Activated naive CD8-positive, alpha-beta T cell treated with anti-CD3 and anti-CD28 coated beads for 36 hours (primary cell): ENCODE data around the gene ABAT. TPM values are rescaled to one million over a fixed set of nuclear protein-coding genes. Genes with fewer than 3 reads are reported as not detected.

ENCODE experiments used
- DNase-seq: peaks from one replicate; pipeline ENCODE4 v3.0.0; 2021
- H3K27ac Mint-ChIP-seq: one replicate; pipeline ENCODE4 v1.8.0; 2022; ENCODE audit warnings: mild to moderate bottlenecking, moderate library complexity, mixed read lengths
- H3K27me3 Mint-ChIP-seq: one replicate; pipeline ENCODE4 v1.8.0; 2022; ENCODE audit warnings: mild to moderate bottlenecking, mixed read lengths
- H3K36me3 Mint-ChIP-seq: one replicate; pipeline ENCODE4 v1.8.0; 2021; ENCODE audit warnings: mild to moderate bottlenecking, mixed read lengths
- H3K4me1 Mint-ChIP-seq: one replicate; pipeline ENCODE4 v1.8.0; 2021; ENCODE audit warnings: mixed read lengths
- H3K4me3 Mint-ChIP-seq: one replicate; pipeline ENCODE4 v1.8.0; 2022; ENCODE audit warnings: mild to moderate bottlenecking, moderate library complexity, mixed read lengths
- H3K9me3 Mint-ChIP-seq: one replicate; pipeline ENCODE4 v1.8.0; 2022; ENCODE audit warnings: mixed read lengths
- total RNA-seq, 2 experiments: library from RNA; stranded (reverse); gene quantifications; one replicate each; pipeline ENCODE4 v1.2.3, GENCODE V29; 2021

Gene ABAT
- total RNA-seq, 2 experiments from 2014 or later, result 4.1 to 4.8 TPM

DNA sequence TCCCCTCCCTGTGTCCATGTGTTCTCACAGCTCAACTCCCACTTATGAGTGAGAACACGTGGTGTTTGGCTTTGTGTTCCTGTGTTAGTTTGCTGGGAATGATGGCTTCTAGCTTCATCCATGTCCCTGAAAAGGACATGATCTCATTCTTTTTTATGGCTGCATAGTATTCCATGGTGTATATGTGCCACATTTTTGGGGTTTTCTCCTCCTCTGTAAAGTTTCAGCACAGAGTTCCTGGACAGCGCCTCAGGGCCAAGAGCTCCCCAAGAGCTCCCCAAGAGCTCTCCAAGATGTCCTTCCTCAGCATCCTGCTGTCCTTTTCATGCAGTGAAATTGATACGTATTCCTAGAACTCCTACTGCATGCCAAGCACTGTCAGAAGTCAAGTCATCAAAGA lies 6.9 kb upstream of the ABAT start:
- no peak overlapping the region for H3K4me3 Mint-ChIP-seq
- no peaks in the 10 kb centered on the region for H3K4me1 Mint-ChIP-seq
- H3K27me3 Mint-ChIP-seq, result no peaks in the 10 kb centered on the region
- DNase-seq, result no peak
- no peak overlapping the region for H3K27ac Mint-ChIP-seq
- no peaks in the 10 kb centered on the region for H3K9me3 Mint-ChIP-seq
- H3K36me3 Mint-ChIP-seq, result peaks cover 2% of the 10 kb centered on the region

DNA sequence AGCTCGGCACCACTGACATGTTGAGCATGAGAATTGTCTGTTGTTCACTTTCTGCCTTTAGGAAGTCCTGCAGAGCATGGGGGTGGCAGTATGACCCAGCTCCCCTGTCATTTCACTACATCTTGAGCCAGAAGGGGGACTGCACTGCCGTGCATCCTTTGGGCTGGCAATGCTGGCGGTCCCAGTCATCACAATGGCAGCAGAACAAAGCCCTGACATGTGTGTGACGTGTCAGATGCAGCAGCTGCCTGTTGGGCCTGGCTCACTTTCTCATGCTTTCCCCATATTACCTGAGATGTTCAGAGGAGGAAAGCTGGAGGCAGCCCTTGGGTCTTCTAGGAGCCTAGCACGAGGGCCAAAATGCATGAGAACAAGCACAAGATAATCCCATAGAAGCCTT lies 6.3 kb upstream of the ABAT start:
- no peak overlapping the region for H3K27ac Mint-ChIP-seq
- no peak for DNase-seq
- H3K4me3 Mint-ChIP-seq, result no peak overlapping the region
- H3K4me1 Mint-ChIP-seq, result no peaks in the 10 kb centered on the region
- H3K36me3 Mint-ChIP-seq, result peaks cover 2% of the 10 kb centered on the region
- no peaks in the 10 kb centered on the region for H3K27me3 Mint-ChIP-seq
- no peaks in the 10 kb centered on the region for H3K9me3 Mint-ChIP-seq

DNA sequence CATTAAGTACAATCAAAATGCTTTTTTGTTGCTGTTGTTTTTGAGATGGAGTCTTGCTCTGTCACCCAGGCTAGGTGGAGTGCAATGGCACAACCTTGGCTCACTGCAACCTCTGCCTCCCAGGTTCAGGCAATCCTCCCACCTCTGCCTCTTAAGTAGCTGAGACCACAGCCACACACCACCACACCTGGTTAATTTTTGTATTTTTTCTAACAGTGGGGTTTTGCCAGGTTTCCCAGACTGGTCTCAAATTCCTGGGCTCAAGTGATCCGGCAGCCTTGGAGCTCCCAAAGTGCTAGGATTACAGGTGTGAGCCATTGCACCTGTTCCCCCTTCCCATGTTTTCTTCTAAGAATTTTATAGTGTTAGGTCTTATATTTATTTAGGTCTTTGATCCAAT lies 4.9 kb upstream of the ABAT start:
- no peak for DNase-seq
- Mint-ChIP-seq H3K27ac (no peak overlapping the region), H3K9me3 (no peaks in the 10 kb centered on the region), H3K4me1 (no peaks in the 10 kb centered on the region), H3K36me3 (peaks cover 2% of the 10 kb centered on the region), H3K4me3 (no peak overlapping the region), H3K27me3 (no peaks in the 10 kb centered on the region)

DNA sequence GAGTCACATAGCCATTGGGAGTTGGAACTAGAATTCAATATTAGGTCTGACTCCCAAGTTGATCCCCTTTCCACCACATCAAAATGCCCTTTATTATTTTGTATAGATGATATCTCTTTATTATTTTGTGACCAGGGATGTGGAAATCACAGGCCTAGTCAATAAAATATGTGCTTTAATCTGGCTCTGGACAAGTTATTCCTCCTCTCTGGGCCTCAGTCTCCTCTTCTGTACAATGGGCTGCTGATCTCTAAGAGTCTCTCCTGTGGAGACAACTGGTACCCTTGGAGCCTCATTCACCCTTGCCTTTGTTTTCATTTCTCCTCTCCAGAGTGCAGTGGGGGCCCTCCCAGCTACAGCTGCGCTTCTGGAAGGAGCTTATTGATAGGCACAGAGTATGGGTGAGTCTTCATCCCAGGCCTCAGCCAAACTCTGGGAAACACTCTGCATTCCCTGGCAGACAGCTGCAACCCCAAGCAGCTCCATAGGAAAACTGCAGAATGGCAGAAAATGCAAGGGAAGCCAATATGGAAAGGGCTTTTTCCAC lies 4.3 kb upstream of the ABAT start:
- no peak for DNase-seq
- Mint-ChIP-seq H3K4me3 (no peak overlapping the region), H3K4me1 (peaks cover 4% of the 10 kb centered on the region), H3K27ac (no peak overlapping the region), H3K9me3 (no peaks in the 10 kb centered on the region), H3K27me3 (no peaks in the 10 kb centered on the region), H3K36me3 (peaks cover 2% of the 10 kb centered on the region)

DNA sequence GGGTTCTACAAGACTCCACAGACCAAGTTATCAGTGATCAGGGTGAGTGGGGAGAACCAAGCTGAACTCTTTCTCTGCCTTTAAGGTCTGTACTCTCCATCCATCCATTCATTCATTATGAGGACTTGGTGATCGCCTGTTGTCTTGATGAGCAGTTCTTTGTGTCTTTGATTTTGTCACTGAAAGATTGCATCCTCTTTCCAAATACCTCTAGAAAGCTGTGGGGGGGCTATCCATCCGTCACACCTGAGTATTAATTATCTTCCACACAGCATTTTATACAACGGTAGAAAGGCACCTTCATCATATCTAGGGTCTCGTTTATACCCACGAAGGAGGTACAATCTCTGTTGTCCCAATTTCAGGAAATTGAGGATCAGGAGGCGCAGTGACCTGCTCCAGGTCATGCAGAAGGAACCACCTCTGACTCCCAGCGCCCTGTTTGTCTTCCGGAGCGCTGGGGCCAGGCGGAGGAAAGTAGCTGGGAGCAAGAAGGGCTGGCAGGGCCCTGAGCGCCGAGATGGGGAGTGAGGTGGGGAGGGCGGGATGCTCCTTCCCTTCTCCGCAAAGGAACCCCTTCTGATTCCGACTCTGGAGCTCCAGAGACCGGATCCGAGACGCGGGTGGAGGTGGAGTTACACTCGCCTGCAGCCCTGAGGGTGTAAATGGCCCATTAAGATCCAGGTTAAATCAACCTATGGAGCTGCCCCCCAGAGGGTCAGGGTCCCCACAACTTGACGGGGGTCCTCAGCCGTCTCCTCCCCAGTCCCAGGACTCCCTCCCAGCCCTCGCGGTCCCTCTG lies 605 bp upstream of the ABAT start:
- H3K4me1 Mint-ChIP-seq, result peaks cover 14% of the 10 kb centered on the region
- no peak overlapping the region for H3K27ac Mint-ChIP-seq
- peak overlapping the region; percentile 88 for H3K4me3 Mint-ChIP-seq
- H3K9me3 Mint-ChIP-seq, result no peaks in the 10 kb centered on the region
- no peak for DNase-seq
- H3K27me3 Mint-ChIP-seq, result no peaks in the 10 kb centered on the region
- peaks cover 5% of the 10 kb centered on the region for H3K36me3 Mint-ChIP-seq

DNA sequence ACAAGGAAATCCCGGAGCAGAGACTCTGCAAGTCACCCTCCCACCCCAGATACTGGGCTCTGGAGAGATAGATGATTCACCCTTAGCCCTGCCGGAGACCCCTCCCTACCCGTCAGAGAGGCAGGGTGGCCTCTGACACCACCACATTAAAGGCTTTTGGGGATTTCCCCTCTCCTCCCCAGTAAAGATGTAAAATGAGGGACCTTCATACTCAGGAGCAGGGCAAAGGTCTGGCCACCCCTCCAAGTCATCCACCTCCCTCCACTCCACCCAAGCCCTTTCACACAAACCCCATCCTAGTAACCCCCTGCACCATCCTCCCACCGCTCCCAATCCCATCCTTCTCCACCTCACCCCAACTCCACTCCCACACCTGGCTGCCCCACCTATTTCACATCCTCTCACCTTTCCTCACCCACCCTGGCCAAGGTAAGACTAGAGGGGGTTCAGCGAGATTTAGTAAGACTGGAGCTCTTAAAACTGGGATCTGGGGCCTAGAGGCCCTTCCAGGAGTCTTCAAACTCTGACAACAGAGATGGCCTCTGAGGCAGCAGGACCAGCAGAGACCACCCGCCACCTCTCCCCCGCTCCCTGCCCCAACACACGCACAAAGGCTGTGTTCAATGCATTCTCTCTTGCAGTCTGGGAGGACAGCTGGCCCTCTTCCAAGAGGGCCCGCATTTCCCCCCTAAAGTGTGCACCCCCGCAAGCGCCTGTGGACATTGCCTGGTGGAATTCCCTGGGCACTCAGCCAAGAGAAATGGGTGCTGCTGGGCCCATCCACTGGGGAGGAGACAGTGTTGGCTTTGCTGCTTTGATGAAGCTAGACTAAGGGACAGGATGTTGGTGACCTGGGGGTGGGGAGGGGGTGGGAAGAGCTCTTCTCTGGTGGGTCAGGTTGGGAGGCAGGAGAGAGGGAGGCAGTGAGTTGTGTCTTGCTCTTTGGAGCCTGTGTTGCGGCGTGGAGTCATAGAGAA lies 1.1 kb downstream of the ABAT start:
- Mint-ChIP-seq H3K36me3 (peaks cover 15% of the 10 kb centered on the region), H3K27me3 (no peaks in the 10 kb centered on the region), H3K27ac (peak overlapping the region; percentile 85), H3K4me1 (peaks cover 14% of the 10 kb centered on the region), H3K4me3 (peak overlapping the region; percentile 88), H3K9me3 (peaks cover 8% of the 10 kb centered on the region)
- peak; percentile 74 for DNase-seq

DNA sequence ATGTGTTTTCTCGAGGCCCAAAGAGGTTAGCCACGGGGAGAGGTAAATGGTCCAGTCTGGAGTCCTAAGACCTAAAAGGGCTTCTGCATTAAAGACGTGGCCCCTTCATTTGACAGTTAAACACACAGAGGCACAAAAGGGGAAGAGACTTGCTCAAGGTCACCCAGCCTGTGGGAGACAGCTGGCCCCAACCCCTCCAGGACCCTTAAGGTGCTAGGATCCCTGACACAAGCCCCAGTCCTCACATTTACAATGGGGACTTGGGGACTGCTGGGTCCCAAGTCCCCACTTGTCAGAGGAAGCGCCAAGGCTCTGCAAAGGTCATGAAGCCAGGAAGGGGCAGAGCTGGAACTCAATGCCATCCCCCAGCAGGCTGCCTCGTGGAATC lies 1.7 kb downstream of the ABAT start:
- peaks cover 14% of the 10 kb centered on the region for H3K4me1 Mint-ChIP-seq
- H3K36me3 Mint-ChIP-seq, result peaks cover 15% of the 10 kb centered on the region
- H3K27ac Mint-ChIP-seq, result no peak overlapping the region
- DNase-seq, result no peak
- peaks cover 8% of the 10 kb centered on the region for H3K9me3 Mint-ChIP-seq
- no peak overlapping the region for H3K4me3 Mint-ChIP-seq
- no peaks in the 10 kb centered on the region for H3K27me3 Mint-ChIP-seq

DNA sequence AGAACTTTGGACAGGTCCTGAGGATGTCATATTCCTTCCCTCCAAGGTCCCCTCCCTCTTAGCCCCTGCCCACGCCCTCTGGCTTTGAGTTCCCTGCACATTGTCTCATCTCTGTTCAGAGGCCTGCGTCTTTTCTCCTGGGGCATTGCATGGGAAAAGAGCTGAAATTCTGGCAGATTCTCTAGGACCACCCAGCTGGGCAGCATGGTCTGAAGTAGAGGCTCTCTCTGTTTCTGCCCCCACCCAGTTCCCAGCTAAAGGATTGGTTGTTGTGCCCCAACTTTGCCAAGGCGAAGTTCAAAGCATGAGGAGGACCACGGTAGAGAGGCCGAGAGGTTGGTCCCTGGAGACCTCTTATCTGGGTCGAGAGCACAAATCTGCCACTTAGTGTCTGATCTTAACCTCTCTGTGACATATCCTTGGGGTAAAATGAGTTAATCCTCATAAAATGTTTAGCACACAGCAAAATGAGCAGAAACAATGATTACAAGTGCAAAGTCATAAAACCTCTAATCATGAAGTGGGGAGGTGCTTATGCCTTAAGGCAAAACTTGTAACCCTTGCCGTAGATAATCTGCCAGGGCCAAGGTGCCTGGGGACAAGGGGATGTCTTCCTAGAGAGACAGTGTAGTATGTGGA lies 2.4 kb downstream of the ABAT start:
- Mint-ChIP-seq H3K27me3 (no peaks in the 10 kb centered on the region), H3K4me3 (no peak overlapping the region), H3K4me1 (peaks cover 14% of the 10 kb centered on the region), H3K9me3 (peaks cover 8% of the 10 kb centered on the region), H3K27ac (no peak overlapping the region), H3K36me3 (peaks cover 15% of the 10 kb centered on the region)
- DNase-seq, result no peak

DNA sequence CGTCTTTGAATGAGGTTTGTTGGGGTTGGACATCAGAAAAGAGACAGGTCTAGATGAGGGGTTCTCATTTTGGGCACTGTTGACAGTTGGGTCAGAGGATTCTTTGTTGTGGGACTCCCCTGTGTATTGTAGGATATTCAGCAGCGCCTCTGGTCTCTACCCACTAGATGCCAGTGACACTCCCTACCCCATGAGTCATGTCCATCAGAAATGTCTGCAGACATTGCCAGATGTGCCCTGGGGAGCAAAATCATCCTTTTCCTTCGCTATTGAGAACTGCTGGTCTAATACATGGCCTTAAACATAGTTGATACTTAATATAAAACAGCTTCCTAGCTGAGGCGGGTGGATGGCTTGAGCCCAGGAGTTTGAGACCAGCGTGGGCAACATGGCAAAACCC lies 3.1 kb downstream of the ABAT start:
- Mint-ChIP-seq H3K36me3 (peaks cover 15% of the 10 kb centered on the region), H3K4me1 (peaks cover 14% of the 10 kb centered on the region), H3K27me3 (no peaks in the 10 kb centered on the region), H3K9me3 (peaks cover 8% of the 10 kb centered on the region), H3K4me3 (no peak overlapping the region), H3K27ac (no peak overlapping the region)
- DNase-seq, result no peak

DNA sequence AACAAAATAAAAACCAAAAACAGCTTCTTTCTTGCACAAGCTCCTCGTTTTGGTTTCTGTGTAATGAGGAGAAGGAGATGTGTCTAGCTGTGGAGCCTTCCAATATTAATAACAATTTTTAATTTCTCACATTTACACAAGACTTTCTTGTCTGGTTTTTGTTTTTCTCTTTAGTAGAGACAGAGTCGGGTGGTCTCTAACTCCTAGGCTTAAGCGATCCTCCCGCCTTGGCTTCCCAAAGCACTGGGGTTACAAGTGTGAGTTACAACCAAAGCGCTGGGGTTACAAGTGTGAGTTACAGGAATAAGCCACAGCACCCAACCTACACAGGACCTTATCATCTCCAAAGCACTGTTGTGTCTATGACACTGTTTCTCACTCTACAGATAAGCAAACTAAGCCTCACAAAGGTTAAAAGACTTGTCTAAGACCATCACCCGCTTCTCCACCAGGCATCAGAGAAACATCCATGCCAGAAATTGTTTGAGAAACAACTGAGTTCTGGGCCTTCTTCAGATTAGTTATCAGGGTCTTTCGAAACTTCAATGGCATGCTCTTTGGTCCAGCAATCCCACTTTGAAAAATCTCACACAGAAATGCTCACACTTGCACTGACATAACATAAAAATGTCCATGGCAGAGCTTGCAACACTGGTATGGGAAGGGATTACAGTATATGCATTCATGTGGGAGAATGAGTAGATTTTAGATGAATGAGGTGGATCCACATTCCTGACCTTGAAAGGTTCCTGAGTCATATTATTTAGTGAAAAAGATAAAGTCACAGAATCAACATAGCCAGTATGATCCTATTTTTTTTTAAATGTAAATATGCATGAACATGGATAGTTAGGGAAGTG lies 3.9 kb downstream of the ABAT start:
- H3K27me3 Mint-ChIP-seq, result no peaks in the 10 kb centered on the region
- no peak overlapping the region for H3K27ac Mint-ChIP-seq
- no peak for DNase-seq
- no peak overlapping the region for H3K4me3 Mint-ChIP-seq
- H3K9me3 Mint-ChIP-seq, result peaks cover 8% of the 10 kb centered on the region
- peaks cover 14% of the 10 kb centered on the region for H3K4me1 Mint-ChIP-seq
- peaks cover 15% of the 10 kb centered on the region for H3K36me3 Mint-ChIP-seq

DNA sequence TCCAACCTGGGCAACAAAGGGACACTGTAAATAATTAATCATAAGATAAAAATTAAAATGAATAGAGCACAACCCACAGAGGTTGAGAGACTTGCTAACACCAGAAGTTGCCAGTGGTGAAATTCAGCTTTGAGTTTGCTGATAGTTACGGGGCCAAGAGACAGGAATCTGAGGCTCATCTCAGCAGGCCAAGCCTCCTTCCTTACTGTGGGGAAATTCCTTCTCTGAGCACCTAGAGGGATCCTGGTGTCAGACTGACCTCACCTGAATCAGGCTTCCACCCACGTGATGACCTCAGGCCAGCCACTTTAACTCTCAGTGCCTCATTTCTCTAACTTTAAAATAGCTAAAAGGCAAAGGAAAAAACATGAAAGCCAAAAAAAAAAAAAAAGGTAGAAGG lies 4.7 kb downstream of the ABAT start:
- peaks cover 8% of the 10 kb centered on the region for H3K9me3 Mint-ChIP-seq
- H3K36me3 Mint-ChIP-seq, result peaks cover 15% of the 10 kb centered on the region
- H3K27ac Mint-ChIP-seq, result no peak overlapping the region
- peaks cover 14% of the 10 kb centered on the region for H3K4me1 Mint-ChIP-seq
- no peak overlapping the region for H3K4me3 Mint-ChIP-seq
- no peak for DNase-seq
- H3K27me3 Mint-ChIP-seq, result no peaks in the 10 kb centered on the region

DNA sequence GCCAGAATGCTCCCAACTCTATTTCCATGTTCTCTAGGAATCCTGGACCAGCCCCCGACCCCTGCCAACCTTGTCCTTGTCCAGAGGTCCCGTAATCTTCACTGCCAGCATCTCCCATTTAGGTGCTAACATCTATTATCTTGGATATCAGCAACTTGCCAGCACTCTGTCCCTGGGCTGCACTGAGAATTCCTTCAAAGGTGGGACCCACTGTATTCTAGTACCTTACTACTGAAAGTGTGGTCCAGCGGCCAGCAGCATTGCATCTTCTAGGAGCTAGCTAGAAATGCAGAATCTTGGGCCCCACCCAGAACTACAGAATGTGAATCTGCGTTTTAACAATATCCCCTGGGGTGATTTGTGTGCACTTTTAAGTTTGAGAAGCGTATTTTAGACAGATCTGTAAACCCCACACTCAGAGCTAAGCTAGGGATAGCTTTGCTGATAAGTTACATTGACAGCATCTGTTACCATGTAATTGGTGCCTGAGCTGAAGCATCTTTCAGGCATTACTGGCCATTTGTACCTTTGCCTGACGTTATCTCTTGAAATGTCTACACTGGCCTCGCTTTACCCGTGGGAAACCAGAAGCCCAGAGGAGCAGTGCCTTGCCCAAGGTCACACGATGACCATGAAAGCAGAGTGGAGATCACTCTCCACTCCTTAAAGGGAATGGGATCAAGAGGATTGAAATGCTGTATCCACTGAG lies 8.3 kb downstream of the ABAT start:
- Mint-ChIP-seq H3K4me3 (no peak overlapping the region), H3K27ac (no peak overlapping the region), H3K9me3 (peaks cover 8% of the 10 kb centered on the region), H3K27me3 (no peaks in the 10 kb centered on the region), H3K36me3 (peaks cover 20% of the 10 kb centered on the region), H3K4me1 (peaks cover 1% of the 10 kb centered on the region)
- DNase-seq, result no peak

DNA sequence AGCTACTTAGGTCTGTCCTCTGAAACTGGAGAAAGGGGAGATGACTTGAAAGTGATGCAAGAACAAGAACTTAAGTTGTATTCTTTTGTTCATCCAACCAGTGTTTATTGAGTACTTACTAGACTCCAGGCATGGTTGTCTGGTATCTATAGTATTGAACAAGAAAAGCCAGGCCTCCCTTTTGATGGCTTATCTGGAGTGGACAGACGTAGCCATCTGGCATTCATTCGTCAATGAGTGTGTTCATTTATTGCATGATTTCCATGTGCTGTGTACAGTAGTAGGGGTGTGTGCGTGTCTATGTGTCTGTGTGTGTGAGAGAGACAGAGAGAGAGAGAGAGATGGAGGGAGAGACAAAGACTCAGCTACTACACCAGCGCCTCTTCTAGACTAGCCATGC lies 9.2 kb downstream of the ABAT start:
- Mint-ChIP-seq H3K27me3 (no peaks in the 10 kb centered on the region), H3K27ac (no peak overlapping the region), H3K4me1 (peaks cover 1% of the 10 kb centered on the region), H3K9me3 (peaks cover 8% of the 10 kb centered on the region), H3K36me3 (peaks cover 19% of the 10 kb centered on the region), H3K4me3 (no peak overlapping the region)
- DNase-seq, result no peak

DNA sequence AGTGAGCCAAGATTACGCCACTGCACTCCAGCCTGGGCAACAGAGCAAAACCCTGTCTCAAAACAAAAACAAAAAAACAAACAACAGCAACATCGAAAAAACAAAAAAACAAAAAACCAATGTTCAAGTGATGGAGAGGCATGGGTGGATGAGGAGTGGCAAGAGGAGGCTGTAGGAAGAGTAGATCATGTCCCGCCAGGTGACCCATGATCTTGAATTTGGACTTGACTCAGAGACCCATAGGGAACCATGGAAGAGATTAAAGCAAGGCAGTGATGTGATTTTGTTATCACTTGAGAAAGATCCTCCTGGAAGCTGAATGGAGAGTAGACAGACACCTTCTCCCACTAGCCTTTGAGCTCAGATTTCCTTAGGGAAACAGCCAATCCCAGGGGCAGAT lies 11.2 kb downstream of the ABAT start:
- Mint-ChIP-seq H3K9me3 (peaks cover 10% of the 10 kb centered on the region), H3K27me3 (no peaks in the 10 kb centered on the region), H3K27ac (no peak overlapping the region), H3K4me3 (no peak overlapping the region), H3K4me1 (peaks cover 1% of the 10 kb centered on the region), H3K36me3 (peaks cover 27% of the 10 kb centered on the region)
- no peak for DNase-seq
